Measurements from ENCODE around the gene SPOCD1.

The SPOCD1 gene

GRCh38 chr1:31789259-31790065 is 26.4 kb downstream of the SPOCD1 start:
- TF ChIP-seq GATA3 (IDR thresholded peaks at IDR 0.05; ENCODE audit: low read depth, low read length) (no peak), GATA2 (IDR thresholded peaks at IDR 0.05; ENCODE audit: low read depth, low read length) (no peak)

GRCh38 chr1:31788825-31789256 is 27.0 kb downstream of the SPOCD1 start:
- TF ChIP-seq GATA3 (IDR thresholded peaks at IDR 0.05; ENCODE audit: low read depth, low read length): no peak
- no peak for TF ChIP-seq GATA2 (IDR thresholded peaks at IDR 0.05; ENCODE audit: low read depth, low read length)

GRCh38 chr1:31788138-31788824 is 27.5 kb downstream of the SPOCD1 start:
- TF ChIP-seq GATA3 (IDR thresholded peaks at IDR 0.05; ENCODE audit: low read depth, low read length): no peak

GRCh38 chr1:31787786-31788137 is 28.1 kb downstream of the SPOCD1 start:
- TF ChIP-seq GATA2 (IDR thresholded peaks at IDR 0.05; ENCODE audit: low read depth, low read length) (no peak), GATA3 (IDR thresholded peaks at IDR 0.05; ENCODE audit: low read depth, low read length) (no peak)

GRCh38 chr1:31787261-31787660 is 28.6 kb downstream of the SPOCD1 start:
- TF ChIP-seq GATA2 (IDR thresholded peaks at IDR 0.05; ENCODE audit: low read depth, low read length) (no peak), GATA3 (IDR thresholded peaks at IDR 0.05; ENCODE audit: low read depth, low read length) (no peak)

- TF ChIP-seq GATA2 (IDR thresholded peaks at IDR 0.05; ENCODE audit: low read depth, low read length): no peak
- TF ChIP-seq GATA3 (IDR thresholded peaks at IDR 0.05; ENCODE audit: low read depth, low read length): no peak
Measured at GRCh38 chr1:31786366-31787060, 29.3 kb downstream of the SPOCD1 start.

GRCh38 chr1:31785947-31786290 is 29.9 kb downstream of the SPOCD1 start:
- no peak for TF ChIP-seq GATA2 (IDR thresholded peaks at IDR 0.05; ENCODE audit: low read depth, low read length)
- TF ChIP-seq GATA3 (IDR thresholded peaks at IDR 0.05; ENCODE audit: low read depth, low read length): no peak

- TF ChIP-seq GATA3 (IDR thresholded peaks at IDR 0.05; ENCODE audit: low read depth, low read length): no peak
Measured at GRCh38 chr1:31785020-31785946, 30.5 kb downstream of the SPOCD1 start.

- TF ChIP-seq GATA2 (IDR thresholded peaks at IDR 0.05; ENCODE audit: low read depth, low read length) (peak; percentile 97), GATA3 (IDR thresholded peaks at IDR 0.05; ENCODE audit: low read depth, low read length) (no peak)
Measured at GRCh38 chr1:31784356-31785019, 31.3 kb downstream of the SPOCD1 start.

- no peak for TF ChIP-seq GATA2 (IDR thresholded peaks at IDR 0.05; ENCODE audit: low read depth, low read length)
- no peak for TF ChIP-seq GATA3 (IDR thresholded peaks at IDR 0.05; ENCODE audit: low read depth, low read length)
Measured at GRCh38 chr1:31783846-31784245, 32.0 kb downstream of the SPOCD1 start.

GRCh38 chr1:31782421-31783410 is 33.1 kb downstream of the SPOCD1 start:
- TF ChIP-seq GATA3 (IDR thresholded peaks at IDR 0.05; ENCODE audit: low read depth, low read length) (no peak), GATA2 (IDR thresholded peaks at IDR 0.05; ENCODE audit: low read depth, low read length) (peak; percentile 84)

GRCh38 chr1:31781756-31782371 is 34.0 kb downstream of the SPOCD1 start:
- TF ChIP-seq GATA3 (IDR thresholded peaks at IDR 0.05; ENCODE audit: low read depth, low read length): no peak
- no peak; the same call in 1 of the 2 replicates for TF ChIP-seq GATA2 (IDR thresholded peaks at IDR 0.05; ENCODE audit: low read depth, low read length)

Measured in SH-SY5Y (cell line).